SK-N-SH treated with all-trans-retinoic acid at 6 μM for 48 hours (cell line): ENCODE results near the gene CRYGB.

Source experiments
- PPARA ChIP-seq: fragments of 250-450 bp; sonication (Bioruptor Pico); IDR thresholded peaks from 2 replicates; pipeline ENCODE4 v1.5.0; 2020; ENCODE audit warnings: mild to moderate bottlenecking, borderline replicate concordance
- ZNF70 ChIP-seq: fragments of 450-650 bp; formaldehyde crosslinking; IDR thresholded peaks from 2 replicates; pipeline ENCODE4 v1.5.0; 2020; ENCODE audit warnings: mild to moderate bottlenecking, moderate library complexity

- TF ChIP-seq PPARA (CRISPR knock-in tag) (no peak), ZNF70 (CRISPR knock-in tag) (no peak)
Measured at GRCh38 chr2:208163489-208163888, 17.5 kb upstream of the CRYGB start, which contains the start of gene CRYGA.
